K562 (cell line): Measurements from ENCODE around the gene GTPBP1. TPM values are rescaled to one million over a fixed set of nuclear protein-coding genes. Genes with fewer than 3 reads are reported as not detected.

Experiments used
- BRF2 ChIP-seq: IDR thresholded peaks from 3 replicates; pipeline ENCODE4 v1.6.1; 2011; ENCODE audit warnings: borderline replicate concordance, mild to moderate bottlenecking; ENCODE audit not compliant: insufficient read length, insufficient read depth
- CBX2 ChIP-seq: fragments of 200-600 bp; sonication (generic); IDR thresholded peaks from one replicate; pipeline ENCODE4 v1.6.1; 2012; ENCODE audit warnings: mild to moderate bottlenecking, low read length, inconsistent platforms; ENCODE audit not compliant: insufficient read depth, poor library complexity, severe bottlenecking
- CC2D1A ChIP-seq: fragments of 450-650 bp; IDR thresholded peaks from 2 replicates; pipeline ENCODE4 v1.6.1; 2017; ENCODE audit warnings: mild to moderate bottlenecking
- EP400 ChIP-seq: fragments of 450-650 bp; IDR thresholded peaks from 2 replicates; pipeline ENCODE4 v1.6.1; 2017; ENCODE audit warnings: antibody characterized with exemption, mild to moderate bottlenecking, moderate library complexity
- ETV5 ChIP-seq: sonication (generic); formaldehyde crosslinking; IDR thresholded peaks from 2 replicates; pipeline ENCODE4 v1.4.0; 2020; ENCODE audit warnings: low read depth, mild to moderate bottlenecking, missing genetic modification reagents
- GATAD2B ChIP-seq: fragments of 450-650 bp; IDR thresholded peaks from 2 replicates; pipeline ENCODE4 v1.6.1; 2017; ENCODE audit warnings: mild to moderate bottlenecking, borderline replicate concordance
- HNRNPL ChIP-seq: fragments of 200-400 bp; formaldehyde crosslinking; IDR thresholded peaks from 2 replicates; pipeline ENCODE4 v1.6.1; 2017; ENCODE audit warnings: low read depth, mild to moderate bottlenecking, low read length
- MYC ChIP-seq, 2 experiments: fragments of 250-450 bp in 1 of 2; sonication (Bioruptor Pico) in 1 of 2; IDR thresholded peaks; 2 replicates each; pipeline versions ENCODE4 v1.5.1 to v1.6.1; 2012 to 2021; ENCODE audit warnings: low read depth in 2 of 2, borderline replicate concordance in 1 of 2, improper control_type of control experiment in 1 of 2, low read length in 1 of 2, mild to moderate bottlenecking in 1 of 2, moderate library complexity in 1 of 2
- NEUROD1 ChIP-seq: fragments of 150-350 bp; IDR thresholded peaks from 2 replicates; pipeline ENCODE4 v1.6.1; 2014; ENCODE audit warnings: borderline replicate concordance, low read length, low read depth; ENCODE audit not compliant: partially characterized antibody
- NONO ChIP-seq, 2 experiments: fragments of 200-400 bp in 1 of 2; fragments of 450-650 bp in 1 of 2; formaldehyde crosslinking in 1 of 2; IDR thresholded peaks; 2 replicates each; pipeline ENCODE4 v1.6.1; 2017; ENCODE audit warnings: low read depth in 2 of 2, mild to moderate bottlenecking in 2 of 2, moderate library complexity in 2 of 2, low read length in 1 of 2
- POLR2H ChIP-seq: IDR thresholded peaks from 2 replicates; pipeline ENCODE4 v1.6.1; 2016; ENCODE audit warnings: missing genetic modification characterization, low read depth, mild to moderate bottlenecking, control low read depth, missing compliant biosample characterization, moderate library complexity
- REST ChIP-seq, 2 experiments: fragments of 450-650 bp; formaldehyde crosslinking in 1 of 2; IDR thresholded peaks; 2 replicates each; pipeline versions ENCODE4 v1.4.0 to v1.6.1; 2014 to 2020; ENCODE audit warnings: mild to moderate bottlenecking in 2 of 2, borderline replicate concordance in 1 of 2, low read depth in 1 of 2
- SLC30A9 ChIP-seq: fragments of 250-450 bp; sonication (Bioruptor Pico); IDR thresholded peaks from 2 replicates; pipeline ENCODE4 v1.8.0; 2022; ENCODE audit warnings: mild to moderate bottlenecking, moderate library complexity
- TAF1 ChIP-seq: IDR thresholded peaks from 2 replicates; pipeline ENCODE4 v1.6.1; 2011; ENCODE audit warnings: mild to moderate bottlenecking, low read length, moderate library complexity; ENCODE audit not compliant: insufficient read depth, control insufficient read depth, severe bottlenecking; ENCODE audit errors: extremely low read depth
- ZBTB1 ChIP-seq: sonication (generic); formaldehyde crosslinking; IDR thresholded peaks from 2 replicates; pipeline ENCODE4 v1.8.1; 2023; ENCODE audit warnings: missing genetic modification reagents, low read depth, mild to moderate bottlenecking, borderline replicate concordance
- polyA plus RNA-seq, 8 experiments: library from polyadenylated mRNA; depleted of rRNA in 4 of 8; stranded (reverse) in 5 of 8; unstranded in 3 of 8; fragments of >200 nt; fragmentation: Nextera tagmentation in 2 of 8; fragmentation: Illumina TruSeq in 1 of 8; extraction: Ambion mirVana in 2 of 8; extraction: Trizol in 1 of 8; gene quantifications; 2 replicates each; pipeline versions ENCODE4 v1.2.1 to v1.2.3, GENCODE V29; 2011 to 2014; ENCODE audit warnings: inconsistent platforms in 1 of 8, missing spikeins in 1 of 8
- total RNA-seq, 7 experiments: library from RNA; depleted of rRNA in 6 of 7; stranded (reverse); fragments of >200 nt in 6 of 7; fragmentation: Illumina TruSeq in 2 of 7; extraction: Trizol in 2 of 7; gene quantifications; 2 replicates each; pipeline versions ENCODE4 v1.2.1 to v1.2.3, GENCODE V29; 2011 to 2021; ENCODE audit warnings: low replicate concordance in 1 of 7

GTPBP1 gene
- total and polyA plus RNA-seq, 9 of the 15 experiments (the other 6 are each of a cell fraction or from before 2014, with no cell fraction given) = 0.83 to 53.2 (median 23.3) TPM

GRCh38 chr22:38755155-38755910, 49.6 kb downstream of the GTPBP1 start (continued):
- TF ChIP-seq BRF2 (no peak), MYC (IDR thresholded peaks at IDR 0.05; ENCODE audit: low read depth, low read length) (peak; percentile 42; the same call in 1 of the 2 replicates), MYC (CRISPR knock-in tag; IDR thresholded peaks at IDR 0.05; ENCODE audit: borderline replicate concordance, low read depth) (no peak), CBX2 (no peak), HNRNPL (0 out of 2 replicates have a peak, but pooled peaks have one; percentile 51), SLC30A9 (no peak), CC2D1A (peak; percentile 87), ZBTB1 (CRISPR knock-in tag) (no peak), POLR2H (peak; percentile 16; the same call in 1 of the 2 replicates), NEUROD1 (peak; percentile 37), NONO (IDR thresholded peaks at IDR 0.05; ENCODE audit: low read depth in 2 of 2, low read length in 1 of 2) (peak in 1 of 2 experiments; percentile 69; a peak in 2 of 4 replicates), ETV5 (CRISPR knock-in tag) (peak; percentile 86), TAF1 (peak; percentile 38), GATAD2B (peak; percentile 96), REST (IDR thresholded peaks at IDR 0.05; ENCODE audit: borderline replicate concordance) (peak; percentile 70), REST (CRISPR knock-in tag; IDR thresholded peaks at IDR 0.05; ENCODE audit: low read depth) (no peak), EP400 (peak; percentile 19; the same call in 1 of the 2 replicates)
